Measurements from ENCODE around the gene CSTPP1.

The CSTPP1 gene

DNA sequence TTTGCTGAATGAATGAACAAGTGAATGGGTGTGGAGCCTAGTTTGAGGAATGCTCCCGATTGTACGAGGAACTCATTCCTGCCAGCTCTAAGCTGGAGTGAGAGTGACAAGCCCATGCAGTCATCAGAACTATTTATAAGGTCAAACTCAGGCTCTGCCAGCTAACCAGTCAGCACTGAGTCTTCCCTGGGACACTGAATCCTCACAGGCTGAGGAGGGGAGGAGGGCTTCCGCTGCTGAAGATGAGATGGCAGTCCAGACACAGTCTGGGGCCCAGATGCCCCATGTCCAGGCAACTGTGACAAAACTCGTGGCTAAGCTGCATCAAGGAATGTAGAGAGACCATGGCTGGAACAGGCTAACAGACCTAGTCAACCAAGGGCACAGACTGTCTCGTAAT is 22.2 kb upstream of the CSTPP1 start:
- Histone ChIP-seq H3K9me3 (ENCODE audit: control insufficient read depth, insufficient read depth, low read length) (no peaks in the 10 kb centered on the region), H3K36me3 (ENCODE audit: control insufficient read depth, low read length) (no peaks in the 10 kb centered on the region), H3F3A (ENCODE audit: control insufficient read depth, insufficient read depth) (peaks cover 1% of the 10 kb centered on the region), H3K79me2 (ENCODE audit: control insufficient read depth, low read length) (no peaks in the 10 kb centered on the region), H3K9me2 (replicated peaks; ENCODE audit: control insufficient read depth, low read length) (no peaks in the 10 kb centered on the region), H4K20me1 (ENCODE audit: control insufficient read depth, insufficient read depth, low read depth, low read length) (no peaks in the 10 kb centered on the region), H3K27ac (ENCODE audit: low read depth, low read length) (no peak overlapping the region), H3K4me3 (ENCODE audit: low read length) (no peak overlapping the region), H3K4me1 (ENCODE audit: control insufficient read depth, low read length) (peaks cover 39% of the 10 kb centered on the region), H3K27me3 (ENCODE audit: control insufficient read depth, low read length) (peaks cover 19% of the 10 kb centered on the region), H3K4me2 (ENCODE audit: low read length) (no peak overlapping the region)
- no peak for TF ChIP-seq EZH2phosphoT487 (IDR thresholded peaks at IDR 0.05; ENCODE audit: borderline replicate concordance, low read length)
- TF ChIP-seq, protein P1, sequence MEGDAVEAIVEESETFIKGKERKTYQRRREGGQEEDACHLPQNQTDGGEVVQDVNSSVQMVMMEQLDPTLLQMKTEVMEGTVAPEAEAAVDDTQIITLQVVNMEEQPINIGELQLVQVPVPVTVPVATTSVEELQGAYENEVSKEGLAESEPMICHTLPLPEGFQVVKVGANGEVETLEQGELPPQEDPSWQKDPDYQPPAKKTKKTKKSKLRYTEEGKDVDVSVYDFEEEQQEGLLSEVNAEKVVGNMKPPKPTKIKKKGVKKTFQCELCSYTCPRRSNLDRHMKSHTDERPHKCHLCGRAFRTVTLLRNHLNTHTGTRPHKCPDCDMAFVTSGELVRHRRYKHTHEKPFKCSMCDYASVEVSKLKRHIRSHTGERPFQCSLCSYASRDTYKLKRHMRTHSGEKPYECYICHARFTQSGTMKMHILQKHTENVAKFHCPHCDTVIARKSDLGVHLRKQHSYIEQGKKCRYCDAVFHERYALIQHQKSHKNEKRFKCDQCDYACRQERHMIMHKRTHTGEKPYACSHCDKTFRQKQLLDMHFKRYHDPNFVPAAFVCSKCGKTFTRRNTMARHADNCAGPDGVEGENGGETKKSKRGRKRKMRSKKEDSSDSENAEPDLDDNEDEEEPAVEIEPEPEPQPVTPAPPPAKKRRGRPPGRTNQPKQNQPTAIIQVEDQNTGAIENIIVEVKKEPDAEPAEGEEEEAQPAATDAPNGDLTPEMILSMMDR (IDR thresholded peaks at IDR 0.05; ENCODE audit: low read depth, low read length, poor library complexity, severe bottlenecking), result no peak

DNA sequence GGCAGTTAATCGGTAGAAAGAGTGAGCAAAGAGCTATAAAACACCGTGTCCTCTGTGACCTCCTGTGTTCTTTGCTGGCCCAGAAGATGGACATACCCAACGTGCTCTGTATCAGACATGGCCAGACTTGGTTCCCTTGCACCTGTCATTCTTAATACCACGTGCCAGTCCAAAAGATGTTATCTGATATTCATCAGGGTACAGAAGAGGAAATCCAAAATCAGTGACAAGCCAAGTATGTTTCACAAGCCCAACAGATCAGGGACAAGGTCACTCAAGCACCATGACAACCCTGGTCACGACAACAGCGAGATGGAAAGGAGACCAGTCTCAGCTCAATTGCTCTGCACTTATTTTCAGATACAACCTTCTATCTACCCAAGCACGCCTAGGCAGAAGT is 21.7 kb upstream of the CSTPP1 start:
- Histone ChIP-seq H3K4me1 (ENCODE audit: control insufficient read depth, low read length) (peaks cover 44% of the 10 kb centered on the region), H3K4me2 (ENCODE audit: low read length) (no peak overlapping the region), H3K27ac (ENCODE audit: low read depth, low read length) (no peak overlapping the region), H3K9me3 (ENCODE audit: control insufficient read depth, insufficient read depth, low read length) (no peaks in the 10 kb centered on the region), H3K36me3 (ENCODE audit: control insufficient read depth, low read length) (no peaks in the 10 kb centered on the region), H3F3A (ENCODE audit: control insufficient read depth, insufficient read depth) (peaks cover 5% of the 10 kb centered on the region), H3K27me3 (ENCODE audit: control insufficient read depth, low read length) (peaks cover 19% of the 10 kb centered on the region), H3K4me3 (ENCODE audit: low read length) (no peak overlapping the region), H4K20me1 (ENCODE audit: control insufficient read depth, insufficient read depth, low read depth, low read length) (no peaks in the 10 kb centered on the region), H3K79me2 (ENCODE audit: control insufficient read depth, low read length) (no peaks in the 10 kb centered on the region), H3K9me2 (replicated peaks; ENCODE audit: control insufficient read depth, low read length) (no peaks in the 10 kb centered on the region)
- TF ChIP-seq, protein P1 (IDR thresholded peaks at IDR 0.05; ENCODE audit: low read depth, low read length, poor library complexity, severe bottlenecking), result no peak
- TF ChIP-seq EZH2phosphoT487 (IDR thresholded peaks at IDR 0.05; ENCODE audit: borderline replicate concordance, low read length), result no peak

GRCh38 chr11:46916286-46917108 is 20.1 kb upstream of the CSTPP1 start:
- TF ChIP-seq EZH2phosphoT487 (IDR thresholded peaks at IDR 0.05; ENCODE audit: borderline replicate concordance, low read length), result no peak
- TF ChIP-seq, protein P1 (IDR thresholded peaks at IDR 0.05; ENCODE audit: low read depth, low read length, poor library complexity, severe bottlenecking), result no peak
- Histone ChIP-seq H3K79me2 (ENCODE audit: control insufficient read depth, low read length) (no peaks in the 10 kb centered on the region), H3K27me3 (ENCODE audit: control insufficient read depth, low read length) (peaks cover 19% of the 10 kb centered on the region), H4K20me1 (ENCODE audit: control insufficient read depth, insufficient read depth, low read depth, low read length) (no peaks in the 10 kb centered on the region), H3K4me1 (ENCODE audit: control insufficient read depth, low read length) (peaks cover 49% of the 10 kb centered on the region), H3K9me2 (replicated peaks; ENCODE audit: control insufficient read depth, low read length) (no peaks in the 10 kb centered on the region), H3K9me3 (ENCODE audit: control insufficient read depth, insufficient read depth, low read length) (no peaks in the 10 kb centered on the region), H3K36me3 (ENCODE audit: control insufficient read depth, low read length) (no peaks in the 10 kb centered on the region), H3K27ac (ENCODE audit: low read depth, low read length) (no peak overlapping the region), H3F3A (ENCODE audit: control insufficient read depth, insufficient read depth) (peaks cover 5% of the 10 kb centered on the region), H3K4me2 (ENCODE audit: low read length) (peak overlapping the region; percentile 86), H3K4me3 (ENCODE audit: low read length) (peak overlapping the region; percentile 81)

Measured in DOHH2 (cell line).